Small intestine (tissue), 16 donors: ENCODE results near the gene FBXO10. TPM values are rescaled to one million over a fixed set of nuclear protein-coding genes. Genes with fewer than 3 reads are reported as not detected.

Experiments
- DNase-seq, 2 donors: peaks; one replicate each; pipeline versions ENCODE4 v3.0.0 to v3.0.0-alpha.2; 2013
- FAIRE-seq: peaks from 2 replicates; lab custom pipeline; 2012; peaks lifted over from hg19 to GRCh38; lab: Jason Lieb, UNC
- H3K27ac ChIP-seq, 3 donors: one replicate each; pipeline ENCODE4 v1.5.1; 2013; ENCODE audit warnings: low read length in 2 of 3, mild to moderate bottlenecking in 2 of 3, control low read depth in 1 of 3, inconsistent platforms in 1 of 3, low read depth in 1 of 3, moderate library complexity in 1 of 3
- H3K27me3 ChIP-seq, 3 donors: one replicate each; pipeline ENCODE4 v1.6.1; 2013; ENCODE audit warnings: low read length in 3 of 3, inconsistent platforms in 1 of 3; ENCODE audit not compliant: control insufficient read depth in 3 of 3, insufficient read depth in 3 of 3
- H3K36me3 ChIP-seq, 3 donors: one replicate each; pipeline ENCODE4 v1.6.1; 2013; ENCODE audit warnings: low read length in 3 of 3, inconsistent platforms in 1 of 3, low read depth in 1 of 3, mild to moderate bottlenecking in 1 of 3, moderate library complexity in 1 of 3; ENCODE audit not compliant: control insufficient read depth in 3 of 3, insufficient read depth in 2 of 3
- H3K4me1 ChIP-seq, 3 donors: one replicate each; pipeline ENCODE4 v1.6.1; 2013; ENCODE audit warnings: low read length in 2 of 3, inconsistent platforms in 1 of 3, low read depth in 1 of 3, mild to moderate bottlenecking in 1 of 3, moderate library complexity in 1 of 3; ENCODE audit not compliant: control insufficient read depth in 3 of 3, insufficient read depth in 2 of 3
- H3K4me3 ChIP-seq, 3 donors: one replicate each; pipeline ENCODE4 v1.5.1; 2013; ENCODE audit warnings: low read length in 3 of 3, control low read depth in 1 of 3, inconsistent platforms in 1 of 3, low read depth in 1 of 3, mild to moderate bottlenecking in 1 of 3, moderate library complexity in 1 of 3
- H3K9me3 ChIP-seq, 2 donors: one replicate each; pipeline ENCODE4 v1.6.1; 2013; ENCODE audit warnings: low read depth in 1 of 2, low read length in 1 of 2; ENCODE audit not compliant: control insufficient read depth in 2 of 2, insufficient read depth in 1 of 2
- WGBS, 3 donors: extraction: QIAGEN DNeasy Blood & Tissue Kit; methylation state at CpG; one replicate each; pipeline ENCODE4 v1.1.7; 2013; 5-methylcytosine and 5-hydroxymethylcytosine counted together
- long read RNA-seq, 10 donors: transcript quantifications; one replicate each; lab custom pipeline, GENCODE V29; 2026
- polyA plus RNA-seq, 4 donors: library from polyadenylated mRNA; stranded (reverse) in 3 of 4; unstranded in 1 of 4; fragments of 200-250 nt in 3 of 4; fragments of 120-200 nt in 1 of 4; gene quantifications; one replicate each; pipeline versions ENCODE4 v1.2.1 to v1.2.3, GENCODE V29; 2013
- donor health status: healthy with polysubstance abuse.
- donor health status: control.
- donor health status: control.
- donor health status: Bipolar disorder and iron deficiency.
- donor health status: healthy.

The FBXO10 gene, protein sequence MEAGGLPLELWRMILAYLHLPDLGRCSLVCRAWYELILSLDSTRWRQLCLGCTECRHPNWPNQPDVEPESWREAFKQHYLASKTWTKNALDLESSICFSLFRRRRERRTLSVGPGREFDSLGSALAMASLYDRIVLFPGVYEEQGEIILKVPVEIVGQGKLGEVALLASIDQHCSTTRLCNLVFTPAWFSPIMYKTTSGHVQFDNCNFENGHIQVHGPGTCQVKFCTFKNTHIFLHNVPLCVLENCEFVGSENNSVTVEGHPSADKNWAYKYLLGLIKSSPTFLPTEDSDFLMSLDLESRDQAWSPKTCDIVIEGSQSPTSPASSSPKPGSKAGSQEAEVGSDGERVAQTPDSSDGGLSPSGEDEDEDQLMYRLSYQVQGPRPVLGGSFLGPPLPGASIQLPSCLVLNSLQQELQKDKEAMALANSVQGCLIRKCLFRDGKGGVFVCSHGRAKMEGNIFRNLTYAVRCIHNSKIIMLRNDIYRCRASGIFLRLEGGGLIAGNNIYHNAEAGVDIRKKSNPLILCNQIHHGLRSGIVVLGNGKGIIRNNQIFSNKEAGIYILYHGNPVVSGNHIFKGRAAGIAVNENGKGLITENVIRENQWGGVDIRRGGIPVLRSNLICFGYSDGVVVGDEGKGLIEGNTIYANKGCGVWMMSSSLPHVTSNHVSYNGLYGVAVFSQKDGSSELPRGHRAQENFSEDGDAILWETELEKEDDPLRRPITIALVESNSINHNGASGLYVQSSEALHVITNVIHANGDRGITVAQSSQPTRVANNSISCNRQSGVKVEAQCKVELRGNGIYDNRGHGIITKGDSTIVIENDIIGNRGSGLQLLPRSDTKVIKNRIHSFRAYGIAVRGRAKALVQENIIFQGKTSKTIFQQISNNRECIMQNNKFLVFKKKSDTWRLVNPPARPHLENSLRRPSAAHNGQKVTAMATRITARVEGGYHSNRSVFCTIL
- polyA plus RNA-seq: 1 to 10 TPM; 1.4 to 4.4 (median 2.4) TPM
- long read RNA-seq, donor 1: 0 reads
- long read RNA-seq, donor 2: 0 reads
- long read RNA-seq, donor 3: 0 reads
- long read RNA-seq, donor 4: 0 reads
- long read RNA-seq, donor 5: 0 reads
- long read RNA-seq, donor 6, full-length matches to known transcripts: 4 of 4 reads
- long read RNA-seq, donor 6, partial matches to known transcripts: 0 of 4 reads
- long read RNA-seq, donor 6, other reads (novel, unspliced or antisense): 0 of 4 reads
- long read RNA-seq, donor 7: 0 reads
- long read RNA-seq, donor 8: 0 reads
- long read RNA-seq, donor 9: 0 reads
- long read RNA-seq, donor 10: 0 reads

DNA sequence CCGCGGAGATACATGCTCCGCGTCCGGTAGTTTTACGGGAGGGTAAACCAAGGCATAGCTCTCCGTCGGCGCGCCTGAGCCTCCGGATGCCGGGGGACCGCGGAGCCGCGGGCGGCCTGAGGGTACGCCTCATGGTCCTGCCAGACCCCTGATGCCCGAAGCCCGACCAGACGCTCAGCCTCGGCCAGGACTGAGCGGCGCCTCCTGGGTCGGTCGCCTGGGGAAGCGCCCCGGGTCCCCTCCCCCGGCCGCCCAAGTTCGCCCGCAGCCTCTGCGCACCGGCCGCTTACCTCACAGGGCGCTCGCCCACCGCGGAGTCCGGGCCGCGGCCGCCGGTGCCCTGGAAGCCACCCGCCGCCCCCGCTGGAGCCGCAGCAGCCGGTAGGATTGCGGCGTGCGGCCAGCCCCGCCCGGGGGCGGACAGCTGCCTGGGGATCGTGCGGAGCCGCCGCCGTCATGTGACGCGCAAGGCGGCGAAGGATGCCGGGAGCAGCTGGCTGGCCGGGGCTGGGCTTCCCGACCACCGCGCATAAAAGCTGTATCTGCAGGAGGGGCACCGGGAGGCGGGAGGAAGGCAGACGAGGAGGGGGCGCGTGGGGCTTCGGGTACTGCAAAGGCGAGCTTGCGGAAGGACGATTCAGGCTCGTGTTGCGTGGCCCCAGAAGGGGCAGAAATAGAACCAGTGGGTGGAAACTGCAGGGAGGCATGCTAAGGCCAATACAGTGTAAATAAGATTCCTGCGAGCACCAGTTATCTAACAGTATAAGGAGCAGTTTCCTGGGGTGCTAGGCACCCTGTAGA lies at the start of gene FBXO10:
FBXO10 (minus strand) TSS at position 460 of the 801 bp plus-strand sequence. CDS start 34,612 bp downstream, outside the sequence.
- DNase-seq: peak; percentile 59 to 88
- H3K4me3 ChIP-seq: peak within 1 kb of the TSS; percentile 62 to 86 (median 72)
- H3K9me3 ChIP-seq: no peaks in the 10 kb centered on the region
- peaks cover 0 to 2% (median 0%) of the 10 kb centered on the region in 3 donors for H3K36me3 ChIP-seq
- no peak for FAIRE-seq
- H3K27ac ChIP-seq: peak within 1 kb of the TSS in 2 of 3 donors; percentile 56 to 68
- peaks cover 0 to 26% (median 0%) of the 10 kb centered on the region in 3 donors for H3K4me1 ChIP-seq
- no peaks in the 10 kb centered on the region for H3K27me3 ChIP-seq
- WGBS, 3 donors: 1% methylated on average over 65 to 81 of the region's 81 CpGs

DNA sequence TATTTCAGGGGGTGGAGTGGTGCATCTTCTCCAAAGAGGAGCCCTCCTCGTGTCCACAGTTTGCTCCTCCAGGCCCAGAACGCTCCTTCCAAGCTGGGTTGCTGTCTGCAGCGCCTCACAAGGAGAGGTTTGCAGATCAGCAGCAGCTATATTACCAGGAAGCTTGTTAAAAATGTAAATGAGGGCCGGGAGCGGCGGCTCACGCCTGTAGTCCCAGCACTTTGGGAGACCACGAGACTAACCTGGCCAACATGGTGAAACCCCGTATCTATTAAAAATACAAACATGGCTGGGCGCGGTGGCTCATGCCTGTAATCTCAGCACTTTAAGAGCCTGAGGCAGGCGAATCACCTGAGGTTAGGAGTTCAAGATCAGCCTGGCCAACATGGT lies 49.6 kb upstream of the FBXO10 start:
- DNase-seq (no peak), FAIRE-seq (no peak)
- 86 to 87% (median 86%) methylated on average over 12 of the region's 12 CpGs for WGBS, 3 donors
- Histone ChIP-seq H3K4me3 (no peak overlapping the region), H3K27ac (no peak overlapping the region), H3K27me3 (peaks cover 0 to 2% (median 0%) of the 10 kb centered on the region in 3 donors), H3K9me3 (no peaks in the 10 kb centered on the region), H3K36me3 (no peaks in the 10 kb centered on the region), H3K4me1 (no peaks in the 10 kb centered on the region)

DNA sequence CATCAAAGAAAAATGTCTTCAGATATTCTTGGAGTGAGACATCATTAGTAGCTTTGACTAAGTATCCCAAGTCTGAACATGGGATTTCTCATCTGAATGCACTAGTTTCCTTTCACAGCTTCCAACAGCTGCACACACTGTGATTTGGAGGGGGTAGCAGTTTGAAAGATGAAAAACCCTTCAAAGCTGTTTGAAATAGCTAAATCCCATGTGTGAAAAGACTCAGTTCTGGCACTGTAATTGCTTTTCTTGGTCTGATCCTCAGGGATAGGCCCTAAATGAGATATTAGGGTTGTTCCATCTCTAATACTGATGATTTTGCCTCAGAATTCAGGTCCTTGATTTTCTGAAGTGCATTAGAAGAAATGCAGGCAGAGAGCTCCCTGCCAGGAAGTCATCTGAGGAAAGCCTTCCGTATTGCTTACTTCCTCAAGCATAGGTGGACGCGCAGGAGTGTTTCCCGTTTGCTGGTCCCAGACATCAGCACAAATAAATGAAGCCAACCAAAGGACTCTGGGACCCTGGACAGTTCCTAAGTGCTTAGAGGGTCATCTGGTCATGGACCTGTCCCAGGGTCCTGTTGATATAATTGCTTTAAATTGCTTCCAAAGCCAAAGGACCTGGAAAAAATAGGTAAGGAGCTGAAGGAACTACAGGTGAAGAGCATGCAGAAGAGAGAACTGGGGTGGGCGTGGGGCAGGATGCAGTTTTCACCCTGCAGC lies 49.0 kb upstream of the FBXO10 start:
- FAIRE-seq (no peak), DNase-seq (no peak)
- Histone ChIP-seq H3K4me1 (no peaks in the 10 kb centered on the region), H3K4me3 (no peak overlapping the region), H3K27ac (no peak overlapping the region), H3K27me3 (peaks cover 0 to 2% (median 0%) of the 10 kb centered on the region in 3 donors), H3K36me3 (no peaks in the 10 kb centered on the region), H3K9me3 (no peaks in the 10 kb centered on the region)
- WGBS, 3 donors: 77 to 95% (median 84%) methylated on average over 5 of the region's 5 CpGs

DNA sequence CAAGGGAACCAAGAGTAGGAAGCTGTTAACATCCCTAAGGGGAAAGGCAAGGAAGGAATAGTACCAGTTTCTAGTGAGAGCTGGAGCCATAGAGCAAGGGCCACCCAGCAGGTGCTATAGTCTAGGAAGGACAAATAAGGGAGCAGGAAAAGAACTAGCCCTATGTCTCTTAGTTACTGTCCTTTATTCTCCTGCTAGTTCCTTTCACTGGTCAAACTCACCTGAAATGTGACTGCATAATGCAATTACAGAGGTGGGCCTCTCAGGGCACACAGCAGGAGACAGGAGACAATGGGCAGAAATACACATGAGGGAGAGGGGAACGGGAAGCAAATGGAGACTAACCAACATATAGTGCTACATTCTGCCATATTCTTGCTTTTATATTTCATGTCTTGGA lies 47.9 kb upstream of the FBXO10 start:
- Histone ChIP-seq H3K4me1 (no peaks in the 10 kb centered on the region), H3K4me3 (no peak overlapping the region), H3K27ac (no peak overlapping the region), H3K9me3 (no peaks in the 10 kb centered on the region), H3K27me3 (peaks cover 0 to 2% (median 0%) of the 10 kb centered on the region in 3 donors), H3K36me3 (no peaks in the 10 kb centered on the region)
- DNase-seq: no peak
- FAIRE-seq: no peak
- WGBS, 3 donors: 76 to 88% (median 85%) methylated on average over 1 of the region's 1 CpG

DNA sequence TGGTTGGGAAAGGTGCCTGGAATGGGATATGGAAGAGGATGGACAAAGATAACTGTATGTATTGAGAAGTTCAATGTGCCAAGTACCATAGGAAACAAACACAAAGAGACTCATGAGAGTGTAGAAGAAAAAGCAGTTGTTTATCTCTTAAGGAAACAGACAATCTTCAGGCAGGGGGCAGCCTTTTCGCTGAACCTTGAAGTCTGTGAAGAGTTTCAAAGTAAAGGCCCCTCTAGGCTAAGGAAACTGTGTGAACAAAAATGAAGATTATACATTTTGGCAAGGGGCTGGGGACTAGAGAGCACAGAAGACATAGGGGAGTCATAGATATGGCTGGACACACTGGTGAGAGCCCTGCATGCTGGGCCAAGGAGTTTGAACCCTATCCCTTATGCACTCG lies 47.1 kb upstream of the FBXO10 start:
- H3K27me3 ChIP-seq: peaks cover 0 to 2% (median 0%) of the 10 kb centered on the region in 3 donors
- no peaks in the 10 kb centered on the region for H3K9me3 ChIP-seq
- H3K36me3 ChIP-seq: no peaks in the 10 kb centered on the region
- DNase-seq (no peak), FAIRE-seq (no peak)
- no peak overlapping the region for H3K27ac ChIP-seq
- WGBS, 3 donors: 74 to 82% (median 80%) methylated on average over 2 of the region's 2 CpGs
- H3K4me3 ChIP-seq: no peak overlapping the region
- H3K4me1 ChIP-seq: no peaks in the 10 kb centered on the region

DNA sequence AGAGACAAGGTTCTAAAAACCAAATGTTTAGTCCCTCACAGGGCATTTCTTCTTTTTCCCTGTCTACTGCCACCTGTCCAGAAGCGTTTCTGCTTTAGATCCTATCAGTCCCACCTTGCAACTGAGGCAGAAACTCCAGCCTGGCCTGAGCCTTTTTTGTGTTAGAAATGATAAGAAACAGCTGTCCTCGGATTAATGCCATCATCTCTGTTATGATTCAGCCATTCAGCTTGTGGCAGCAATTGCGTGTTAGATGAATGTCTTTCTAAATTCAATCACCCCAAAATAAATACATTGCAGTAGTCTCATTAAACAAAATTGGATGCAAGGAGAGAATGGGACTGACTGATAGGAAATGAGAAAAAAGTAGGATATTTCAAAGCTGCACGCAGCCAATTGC lies 46.3 kb upstream of the FBXO10 start:
- Histone ChIP-seq H3K4me3 (no peak overlapping the region), H3K27ac (no peak overlapping the region), H3K27me3 (peaks cover 0 to 5% (median 0%) of the 10 kb centered on the region in 3 donors), H3K9me3 (no peaks in the 10 kb centered on the region), H3K36me3 (no peaks in the 10 kb centered on the region), H3K4me1 (no peaks in the 10 kb centered on the region)
- FAIRE-seq (no peak), DNase-seq (no peak)
- WGBS, 3 donors: 76 to 83% (median 78%) methylated on average over 4 of the region's 4 CpGs
